ENCODE results near the gene RGS21.

Gene RGS21

GRCh38 chr1:192272732-192273131 is 44.1 kb upstream of the RGS21 start:
- TF ChIP-seq SPI1 (IDR thresholded peaks at IDR 0.05; ENCODE audit: borderline replicate concordance, low read depth) = no peak
- no peak for TF ChIP-seq REST (IDR thresholded peaks at IDR 0.05; ENCODE audit: insufficient replicate concordance, low read depth)
- TF ChIP-seq GABPA (IDR thresholded peaks at IDR 0.05; ENCODE audit: low read depth) = no peak
- TF ChIP-seq CTCF (IDR thresholded peaks at IDR 0.05; ENCODE audit: insufficient read depth, low read length) = no peak
- no peak for TF ChIP-seq POLR2AphosphoS5 (IDR thresholded peaks at IDR 0.05; ENCODE audit: low read depth)
- Histone ChIP-seq H3K27ac (replicated peaks) (no peak overlapping the region), H3K4me3 (replicated peaks; ENCODE audit: insufficient read depth, low read length) (no peak overlapping the region), H3K27me3 (ENCODE audit: insufficient read depth, poor library complexity, severe bottlenecking) (no peaks in the 10 kb centered on the region)
- no peak for DNase-seq (ENCODE audit: low read depth in 1 of 2, low spot score in 1 of 2)

GRCh38 chr1:192274588-192274987 is 42.2 kb upstream of the RGS21 start:
- no peaks in the 10 kb centered on the region for H3K27me3 ChIP-seq (ENCODE audit: insufficient read depth, poor library complexity, severe bottlenecking)
- no peak for DNase-seq (ENCODE audit: low read depth in 1 of 2, low spot score in 1 of 2)
- H3K4me3 ChIP-seq (replicated peaks; ENCODE audit: insufficient read depth, low read length) = no peak overlapping the region
- no peak overlapping the region for H3K27ac ChIP-seq (replicated peaks)
- TF ChIP-seq SPI1 (IDR thresholded peaks at IDR 0.05; ENCODE audit: borderline replicate concordance, low read depth) = no peak
- TF ChIP-seq GABPA (IDR thresholded peaks at IDR 0.05; ENCODE audit: low read depth) = no peak
- no peak for TF ChIP-seq POLR2AphosphoS5 (IDR thresholded peaks at IDR 0.05; ENCODE audit: low read depth)
- TF ChIP-seq REST (IDR thresholded peaks at IDR 0.05; ENCODE audit: insufficient replicate concordance, low read depth) = no peak
- TF ChIP-seq CTCF (IDR thresholded peaks at IDR 0.05; ENCODE audit: insufficient read depth, low read length) = no peak

GRCh38 chr1:192277635-192278034 is 39.2 kb upstream of the RGS21 start:
- no peak for TF ChIP-seq REST (IDR thresholded peaks at IDR 0.05; ENCODE audit: insufficient replicate concordance, low read depth)
- no peak for TF ChIP-seq SPI1 (IDR thresholded peaks at IDR 0.05; ENCODE audit: borderline replicate concordance, low read depth)
- TF ChIP-seq POLR2AphosphoS5 (IDR thresholded peaks at IDR 0.05; ENCODE audit: low read depth) = no peak
- no peak for TF ChIP-seq GABPA (IDR thresholded peaks at IDR 0.05; ENCODE audit: low read depth)
- TF ChIP-seq CTCF (IDR thresholded peaks at IDR 0.05; ENCODE audit: insufficient read depth, low read length) = no peak

More at GRCh38 chr1:192277635-192278034, 39.2 kb upstream of the RGS21 start:
- Histone ChIP-seq H3K27ac (replicated peaks) (no peak overlapping the region), H3K4me3 (replicated peaks; ENCODE audit: insufficient read depth, low read length) (no peak overlapping the region), H3K27me3 (ENCODE audit: insufficient read depth, poor library complexity, severe bottlenecking) (no peaks in the 10 kb centered on the region)
- no peak for DNase-seq (ENCODE audit: low read depth in 1 of 2, low spot score in 1 of 2)

All from HL-60 (cell line).